Endodermal cell (in vitro differentiated cells): ENCODE results near the gene HACD4. TPM values are rescaled to one million over a fixed set of nuclear protein-coding genes. Genes with fewer than 3 reads are reported as not detected.
"Not testable (repeated sequence)": the region's sequence is repeated elsewhere in the genome, so short reads cannot be mapped to it uniquely, and the experiment has no call there.

Source experiments
- DNase-seq: peaks from one replicate; pipeline ENCODE4 v3.0.0-alpha.2; 2017
- H3K27ac ChIP-seq: 2 replicates; pipeline ENCODE4 v1.5.1; 2013; ENCODE audit warnings: mild to moderate bottlenecking, low read depth, low read length, moderate library complexity
- H3K27me3 ChIP-seq: 2 replicates; pipeline ENCODE4 v1.6.1; 2013; ENCODE audit warnings: mild to moderate bottlenecking, low read length, moderate library complexity; ENCODE audit not compliant: insufficient read depth, control insufficient read depth, poor library complexity, severe bottlenecking
- H3K36me3 ChIP-seq: 2 replicates; pipeline ENCODE4 v1.7.0; 2013; ENCODE audit warnings: mild to moderate bottlenecking, low read length, moderate library complexity; ENCODE audit not compliant: control insufficient read depth, insufficient read depth
- H3K4me1 ChIP-seq: one replicate; pipeline ENCODE4 v1.7.0; 2013; ENCODE audit warnings: low read length; ENCODE audit not compliant: control insufficient read depth, insufficient read depth
- H3K4me3 ChIP-seq: 2 replicates; pipeline ENCODE4 v1.5.1; 2013; ENCODE audit warnings: mild to moderate bottlenecking, low read length, moderate library complexity
- H3K9ac ChIP-seq: 2 replicates; pipeline ENCODE4 v1.6.1; 2013; ENCODE audit warnings: mild to moderate bottlenecking, low read length, moderate library complexity; ENCODE audit not compliant: poor library complexity, severe bottlenecking; ENCODE audit errors: extremely low read depth
- H3K9me3 ChIP-seq: 2 replicates; pipeline ENCODE4 v1.6.1; 2013; ENCODE audit warnings: mild to moderate bottlenecking, low read length, moderate library complexity; ENCODE audit not compliant: control insufficient read depth
- H3K27ac Mint-ChIP-seq: 2 replicates; pipeline ENCODE4 v1.8.0; 2020; ENCODE audit warnings: mixed read lengths
- H3K27me3 Mint-ChIP-seq: 2 replicates; pipeline ENCODE4 v1.8.0; 2021; ENCODE audit warnings: mild to moderate bottlenecking, mixed read lengths; ENCODE audit not compliant: insufficient read depth
- H3K36me3 Mint-ChIP-seq: 2 replicates; pipeline ENCODE4 v1.8.0; 2020; ENCODE audit warnings: low read depth, mixed read lengths
- H3K4me1 Mint-ChIP-seq: 2 replicates; pipeline ENCODE4 v1.8.0; 2020; ENCODE audit warnings: mixed read lengths
- H3K4me3 Mint-ChIP-seq: 2 replicates; pipeline ENCODE4 v1.8.0; 2020; ENCODE audit warnings: mild to moderate bottlenecking, moderate library complexity, mixed read lengths
- H3K9me3 Mint-ChIP-seq: 2 replicates; pipeline ENCODE4 v1.8.0; 2020; ENCODE audit warnings: mild to moderate bottlenecking, mixed read lengths
- WGBS, 2 experiments: methylation state at CpG; one replicate each; pipeline versions ENCODE4 v1.1.5 to v1.1.7; 2013; ENCODE audit warnings: missing lambda C conversion rate in 2 of 2, mixed read lengths in 1 of 2; ENCODE audit not compliant: insufficient coverage in 1 of 2, insufficient read length in 1 of 2; 5-methylcytosine and 5-hydroxymethylcytosine counted together
- total RNA-seq, 2 donors: library from RNA; stranded (reverse); fragmentation: NEBNext Ultra II Directional in 1 of 2; extraction: Animal tissue kit (Norgen Biotek cat#: 25700) in 1 of 2; gene quantifications; 2 replicates in 1 of 2; 3 replicates in 1 of 2; pipeline ENCODE4 v1.2.1, GENCODE V29; 2021
- TF ChIP-seq, protein P1 (sequence below): fragments of 200-600 bp; sonication (generic); conservative IDR thresholded peaks from 2 replicates; pipeline ENCODE4 v1.5.0; 2021; ENCODE audit warnings: antibody characterized with exemption, mild to moderate bottlenecking

Gene HACD4
- total RNA-seq, 2 donors from 2014 or later = 1.6 to 1.7 TPM

DNA sequence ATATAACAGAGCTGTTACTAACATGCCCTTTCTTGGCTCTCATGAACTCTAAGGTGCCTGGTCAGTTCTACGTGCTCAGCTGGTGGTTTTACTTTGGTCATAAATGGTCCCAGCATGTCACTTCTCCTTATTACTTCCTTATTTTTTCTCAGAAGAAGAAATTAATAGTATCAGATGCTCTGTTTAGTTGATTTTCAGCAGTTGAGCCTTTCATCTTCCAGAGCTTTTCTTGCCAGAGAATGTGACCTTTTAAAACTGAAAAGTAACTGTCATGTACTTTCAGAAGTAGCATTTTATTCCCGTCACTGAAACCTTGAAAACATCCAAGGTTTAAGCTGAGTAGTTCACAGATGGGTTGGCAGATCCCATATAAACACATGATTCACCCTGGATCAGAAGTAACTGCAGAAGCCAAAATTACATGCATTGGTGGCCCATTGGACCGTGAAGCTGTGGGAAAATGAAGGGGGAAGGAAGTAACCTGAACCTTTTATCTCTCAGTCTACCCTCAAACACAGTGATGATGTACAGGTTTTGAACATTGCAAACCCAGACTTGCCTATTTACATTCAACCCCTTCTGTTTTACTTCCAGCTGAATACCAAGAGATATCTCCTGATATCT, 50.5 kb downstream of the HACD4 start:
- Mint-ChIP-seq H3K4me1 (peaks cover 3% of the 10 kb centered on the region), H3K4me3 (no peak overlapping the region), H3K27me3 (no peaks in the 10 kb centered on the region), H3K27ac (no peak overlapping the region), H3K36me3 (peaks cover 41% of the 10 kb centered on the region), H3K9me3 (no peaks in the 10 kb centered on the region)
- H3K27ac ChIP-seq = no peak overlapping the region
- peaks cover 9% of the 10 kb centered on the region for H3K9me3 ChIP-seq
- WGBS, 2 experiments = 96 to 100% methylated on average over 2 to 3 of the region's 3 CpGs
- H3K9ac ChIP-seq = no peak overlapping the region
- no peak for DNase-seq
- TF ChIP-seq, protein P1, sequence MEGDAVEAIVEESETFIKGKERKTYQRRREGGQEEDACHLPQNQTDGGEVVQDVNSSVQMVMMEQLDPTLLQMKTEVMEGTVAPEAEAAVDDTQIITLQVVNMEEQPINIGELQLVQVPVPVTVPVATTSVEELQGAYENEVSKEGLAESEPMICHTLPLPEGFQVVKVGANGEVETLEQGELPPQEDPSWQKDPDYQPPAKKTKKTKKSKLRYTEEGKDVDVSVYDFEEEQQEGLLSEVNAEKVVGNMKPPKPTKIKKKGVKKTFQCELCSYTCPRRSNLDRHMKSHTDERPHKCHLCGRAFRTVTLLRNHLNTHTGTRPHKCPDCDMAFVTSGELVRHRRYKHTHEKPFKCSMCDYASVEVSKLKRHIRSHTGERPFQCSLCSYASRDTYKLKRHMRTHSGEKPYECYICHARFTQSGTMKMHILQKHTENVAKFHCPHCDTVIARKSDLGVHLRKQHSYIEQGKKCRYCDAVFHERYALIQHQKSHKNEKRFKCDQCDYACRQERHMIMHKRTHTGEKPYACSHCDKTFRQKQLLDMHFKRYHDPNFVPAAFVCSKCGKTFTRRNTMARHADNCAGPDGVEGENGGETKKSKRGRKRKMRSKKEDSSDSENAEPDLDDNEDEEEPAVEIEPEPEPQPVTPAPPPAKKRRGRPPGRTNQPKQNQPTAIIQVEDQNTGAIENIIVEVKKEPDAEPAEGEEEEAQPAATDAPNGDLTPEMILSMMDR = no peak
- peaks cover 36% of the 10 kb centered on the region for H3K36me3 ChIP-seq
- no peaks in the 10 kb centered on the region for H3K27me3 ChIP-seq
- no peaks in the 10 kb centered on the region for H3K4me1 ChIP-seq
- no peak overlapping the region for H3K4me3 ChIP-seq

DNA sequence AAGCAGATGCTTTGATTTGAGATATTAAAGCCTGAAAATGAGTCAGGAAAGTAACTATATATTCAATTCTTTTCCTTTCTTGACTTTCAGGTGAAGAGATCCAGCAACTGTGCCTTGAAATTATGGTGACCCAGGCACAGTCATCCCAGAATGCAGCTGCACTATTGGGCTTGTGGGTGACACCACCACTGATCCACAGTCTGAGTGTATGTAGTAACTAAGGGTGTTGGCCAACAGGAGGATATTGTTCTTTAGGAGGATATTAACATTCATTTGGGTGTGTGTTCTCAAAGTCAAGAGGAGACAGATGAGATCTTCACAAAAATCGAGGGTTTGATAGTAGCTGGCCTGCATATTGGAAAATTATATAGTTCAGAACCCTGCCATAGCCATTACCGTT, 53.2 kb downstream of the HACD4 start:
- Mint-ChIP-seq H3K9me3 (no peaks in the 10 kb centered on the region), H3K27me3 (no peaks in the 10 kb centered on the region), H3K4me1 (peaks cover 3% of the 10 kb centered on the region), H3K27ac (no peak overlapping the region), H3K4me3 (no peak overlapping the region), H3K36me3 (peaks cover 42% of the 10 kb centered on the region)
- no peak for DNase-seq
- Histone ChIP-seq H3K4me1 (no peaks in the 10 kb centered on the region), H3K27ac (no peak overlapping the region), H3K9me3 (peaks cover 9% of the 10 kb centered on the region), H3K4me3 (no peak overlapping the region), H3K27me3 (no peaks in the 10 kb centered on the region), H3K36me3 (peaks cover 36% of the 10 kb centered on the region), H3K9ac (no peak overlapping the region)
- 86 to 97% methylated on average over 1 to 2 of the region's 2 CpGs for WGBS, 2 experiments
- TF ChIP-seq, protein P1 = no peak

DNA sequence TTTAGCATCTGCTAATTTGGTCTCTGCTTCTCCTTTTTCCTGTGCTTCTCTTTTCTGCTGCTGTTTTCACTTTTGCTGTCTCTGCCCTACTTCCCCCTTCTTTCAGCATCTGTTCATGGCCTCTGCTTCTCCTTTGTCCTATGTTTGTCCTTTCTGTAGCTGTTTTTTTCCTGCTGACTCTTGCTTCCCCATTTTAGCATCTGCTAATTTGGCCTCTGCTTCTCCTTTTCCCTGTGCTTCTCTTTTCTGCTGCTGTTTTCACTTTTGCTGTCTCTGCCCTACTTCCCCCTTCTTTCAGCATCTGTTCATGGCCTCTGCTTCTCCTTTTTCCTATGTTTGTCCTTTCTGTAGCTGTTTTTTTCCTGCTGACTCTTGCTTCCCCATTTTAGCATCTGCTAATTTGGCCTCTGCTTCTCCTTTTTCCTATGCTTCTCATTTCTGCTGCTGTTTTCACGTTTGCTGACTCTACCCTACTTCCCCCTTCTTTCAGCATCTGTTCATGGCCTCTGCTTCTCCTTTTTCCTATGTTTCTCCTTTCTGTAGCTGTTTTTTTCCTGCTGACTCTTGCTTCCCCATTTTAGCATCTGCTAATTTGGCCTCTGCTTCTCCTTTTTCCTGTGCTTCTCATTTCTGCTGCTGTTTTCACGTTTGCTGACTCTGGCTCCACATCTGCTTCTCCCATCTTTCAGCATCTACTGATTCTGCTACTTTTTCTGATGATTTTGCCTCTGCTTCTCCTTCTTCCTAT, 57.1 kb downstream of the HACD4 start:
- 91 to 92% methylated on average over 2 of the region's 2 CpGs for WGBS, 2 experiments
- not testable (repeated sequence) for H3K27ac Mint-ChIP-seq, H3K4me3 Mint-ChIP-seq, H3K4me3 ChIP-seq, DNase-seq, H3K9ac ChIP-seq, H3K27me3 ChIP-seq, H3K4me1 Mint-ChIP-seq, H3K27ac ChIP-seq, H3K4me1 ChIP-seq, H3K9me3 Mint-ChIP-seq, H3K27me3 Mint-ChIP-seq
- H3K36me3 Mint-ChIP-seq = peaks cover 33% of the 10 kb centered on the region
- H3K9me3 ChIP-seq = peaks cover 17% of the 10 kb centered on the region
- H3K36me3 ChIP-seq = peaks cover 29% of the 10 kb centered on the region

- not testable (repeated sequence) for H3K4me3 Mint-ChIP-seq, H3K27ac Mint-ChIP-seq, H3K4me1 ChIP-seq, H3K27me3 Mint-ChIP-seq, H3K9me3 Mint-ChIP-seq, H3K4me1 Mint-ChIP-seq, H3K9ac ChIP-seq, DNase-seq, H3K4me3 ChIP-seq, H3K27me3 ChIP-seq, H3K27ac ChIP-seq
- Histone ChIP-seq H3K36me3 (peaks cover 33% of the 10 kb centered on the region), H3K9me3 (peaks cover 25% of the 10 kb centered on the region)
- peaks cover 32% of the 10 kb centered on the region for H3K36me3 Mint-ChIP-seq
- WGBS, 2 experiments = 86 to 94% methylated on average over 2 of the region's 2 CpGs
Observed at GRCh38 chr9:20973246-20973947, 58.0 kb downstream of the HACD4 start.
